GM12864 (cell line): ENCODE data around the gene POLR3B.

ENCODE experiments used
- DNase-seq: peaks from one replicate; pipeline ENCODE4 v3.0.0-alpha.2; 2011; ENCODE audit warnings: low read depth
- H3K4me3 ChIP-seq: 2 replicates; pipeline ENCODE4 v1.5.1; 2011; ENCODE audit warnings: mild to moderate bottlenecking, low read depth, low read length, control low read depth
- CTCF ChIP-seq: IDR thresholded peaks from 2 replicates; pipeline ENCODE4 v1.5.1; 2011; ENCODE audit warnings: low read depth, mild to moderate bottlenecking, moderate library complexity, low read length, control low read depth, inconsistent platforms; ENCODE audit errors: missing control alignments

POLR3B gene

DNA sequence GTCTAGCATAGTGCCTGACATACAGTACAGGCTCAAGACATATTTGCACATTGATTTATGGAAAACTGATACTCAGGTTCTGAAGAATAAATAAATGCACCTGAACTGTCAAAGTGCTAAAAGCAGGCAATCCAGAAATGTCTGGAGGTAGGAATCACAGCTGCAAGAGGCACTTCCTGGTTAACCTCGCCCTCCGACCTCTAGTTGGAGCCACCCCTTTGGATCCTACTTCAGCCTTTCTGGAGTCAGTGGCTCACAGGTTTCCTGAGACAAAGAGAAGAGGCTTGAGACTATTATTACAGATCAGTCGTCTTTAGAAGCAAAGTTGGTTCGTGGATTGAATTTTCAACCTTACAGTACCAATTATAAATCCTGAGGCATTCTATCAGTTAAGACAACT, 42.0 kb upstream of the POLR3B start:
- H3K4me3 ChIP-seq = no peak overlapping the region
- DNase-seq = no peak
- TF ChIP-seq CTCF = no peak

DNA sequence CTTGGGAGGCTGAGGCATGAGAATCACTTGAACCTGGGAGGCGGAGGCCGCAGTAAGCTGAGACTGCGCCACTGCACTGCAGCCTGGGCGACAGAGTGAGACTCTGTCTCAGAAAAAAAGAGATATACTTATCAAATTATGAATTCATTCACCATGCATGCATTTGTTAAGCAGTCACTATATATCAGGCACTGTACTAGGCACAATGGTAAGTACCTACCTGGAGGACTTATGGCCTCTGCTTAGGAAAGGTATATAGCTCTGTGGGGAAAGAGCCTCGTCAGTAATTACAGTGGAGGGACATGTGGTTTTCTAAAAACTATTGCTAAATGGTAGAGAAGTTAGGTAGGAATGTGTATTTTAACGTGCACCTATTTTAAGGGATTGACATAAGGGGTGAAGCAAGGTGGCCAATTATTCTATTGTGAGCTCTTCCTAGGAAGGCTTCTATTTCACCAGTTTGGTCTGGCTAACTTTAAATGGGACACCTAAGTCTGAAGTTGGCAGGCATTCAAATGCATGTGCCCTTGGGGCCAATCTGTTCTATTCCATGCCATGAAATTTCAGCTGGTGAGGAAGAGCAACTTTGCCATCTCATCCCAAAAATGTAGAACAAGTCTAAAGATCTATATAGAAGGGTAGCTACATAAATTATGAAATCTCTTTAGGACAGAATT, 40.0 kb upstream of the POLR3B start:
- H3K4me3 ChIP-seq = no peak overlapping the region
- TF ChIP-seq CTCF = no peak
- no peak for DNase-seq

DNA sequence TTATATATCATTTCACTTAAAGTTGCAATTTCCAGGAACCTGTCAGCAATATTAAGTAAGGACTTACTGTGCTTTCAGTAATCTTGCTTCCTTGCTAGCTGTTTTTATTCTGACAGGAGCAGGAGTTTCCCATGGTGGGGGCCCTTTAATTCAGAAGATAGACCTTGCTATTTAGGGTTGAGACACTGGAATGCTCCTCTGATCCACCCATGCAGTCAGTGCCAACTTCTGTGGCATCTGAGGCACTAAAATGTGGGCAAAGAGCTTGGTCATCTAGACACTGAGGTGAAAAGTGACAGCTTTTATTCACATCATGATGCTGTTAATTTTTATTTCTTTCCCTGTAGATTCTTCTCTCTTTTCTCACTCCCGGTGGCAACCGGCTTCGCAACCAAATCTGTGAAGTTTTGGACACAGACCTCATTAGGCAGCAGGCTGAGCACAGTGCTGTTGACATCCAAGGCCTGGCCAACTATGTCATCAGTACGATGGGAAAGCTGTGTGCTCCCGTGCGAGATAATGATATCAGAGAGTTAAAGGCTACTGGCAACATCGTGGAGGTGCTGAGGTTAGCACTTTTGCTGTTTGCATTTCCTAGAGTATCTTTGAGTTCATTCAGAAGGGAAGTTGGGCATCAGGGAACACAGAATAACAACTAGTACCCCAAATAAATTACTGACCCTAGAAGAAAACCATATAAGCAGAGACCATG, 36.3 kb upstream of the POLR3B start:
- no peak for DNase-seq
- no peak overlapping the region for H3K4me3 ChIP-seq
- TF ChIP-seq CTCF = no peak

DNA sequence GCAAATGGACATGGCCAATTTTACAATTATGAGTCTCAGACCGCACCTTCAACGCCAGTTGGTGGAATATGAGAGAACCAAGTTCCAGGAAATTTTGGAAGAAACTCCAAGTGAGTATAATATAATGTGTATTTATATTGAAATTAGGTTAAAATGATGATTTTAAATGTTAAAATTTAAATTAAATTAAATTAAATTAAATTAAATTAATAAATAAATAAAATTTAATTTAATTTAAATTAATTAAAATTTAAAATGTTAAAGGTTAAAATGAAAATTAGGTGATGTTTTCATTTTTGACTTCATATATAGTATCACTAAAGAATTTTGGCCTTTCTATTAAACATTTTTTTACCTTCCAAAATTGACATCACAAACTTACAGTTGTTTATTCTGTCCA, 34.0 kb upstream of the POLR3B start:
- no peak for TF ChIP-seq CTCF

GRCh38 chr12:106327309-106327869, 30.2 kb upstream of the POLR3B start:
- no peak for DNase-seq
- TF ChIP-seq CTCF = no peak
- H3K4me3 ChIP-seq = no peak overlapping the region

More for the DNA sequence above, 34.0 kb upstream of the POLR3B start:
- DNase-seq = no peak
- no peak overlapping the region for H3K4me3 ChIP-seq

DNA sequence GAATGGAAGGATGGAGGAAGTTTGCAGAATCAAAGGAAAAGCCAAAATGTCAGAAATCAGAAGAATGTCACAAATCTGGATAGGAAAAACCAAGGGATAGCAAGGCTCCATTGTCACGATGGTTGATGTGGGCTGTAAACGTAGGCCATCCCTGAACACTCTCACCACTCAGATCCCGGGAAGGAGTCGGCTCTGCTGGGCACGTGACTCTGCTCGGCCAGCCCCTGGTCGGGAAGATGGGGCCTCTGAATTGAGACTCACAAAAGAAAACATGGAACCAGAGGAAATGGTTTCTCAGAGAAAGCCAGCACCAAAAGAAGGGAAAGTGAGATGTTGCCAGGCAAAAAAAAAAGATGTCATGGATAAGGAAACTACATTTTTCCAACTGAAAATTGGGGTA, 28.8 kb upstream of the POLR3B start:
- no peak for DNase-seq
- no peak for TF ChIP-seq CTCF
- no peak overlapping the region for H3K4me3 ChIP-seq
